Measurements from ENCODE around the gene ENO2. TPM values are rescaled to one million over a fixed set of nuclear protein-coding genes. Genes with fewer than 3 reads are reported as not detected.
A peak's percentile ranks its signal among the peaks of the same experiment; 100 is the strongest.
"Not testable (repeated sequence)": the region's sequence is repeated elsewhere in the genome, so short reads cannot be mapped to it uniquely, and the experiment has no call there.

The ENO2 gene
- total RNA-seq (4.3 TPM), polyA plus RNA-seq (ENCODE audit: insufficient read depth in 1 of 8, insufficient read length in 8 of 8, low replicate concordance in 1 of 8) (10 to 100 TPM in 1 of 8 donors, 1 to 10 TPM in 7; 6.4 to 10.2 (median 7.5) TPM)
- long read RNA-seq, donor 1, result 0 reads
- long read RNA-seq, donor 2, result 0 reads
- long read RNA-seq, donor 3, partial matches to known transcripts, result 0 of 2 reads
- long read RNA-seq, donor 3, other reads (novel, unspliced or antisense), result 0 of 2 reads
- long read RNA-seq, donor 4, partial matches to known transcripts, result 0 of 1 reads
- long read RNA-seq, donor 4, other reads (novel, unspliced or antisense), result 0 of 1 reads
- long read RNA-seq, donor 5, partial matches to known transcripts, result 0 of 2 reads
- long read RNA-seq, donor 5, other reads (novel, unspliced or antisense), result 0 of 2 reads
- long read RNA-seq, donor 6, result 0 reads
- long read RNA-seq, donor 7, partial matches to known transcripts, result 0 of 1 reads
- long read RNA-seq, donor 7, other reads (novel, unspliced or antisense), result 0 of 1 reads
- long read RNA-seq, donor 8, partial matches to known transcripts, result 0 of 3 reads
- long read RNA-seq, donor 8, other reads (novel, unspliced or antisense), result 0 of 3 reads
- long read RNA-seq, donor 9, partial matches to known transcripts, result 0 of 1 reads
- long read RNA-seq, donor 9, other reads (novel, unspliced or antisense), result 0 of 1 reads
- long read RNA-seq, donor 10, result 0 reads
- long read RNA-seq, donor 11, partial matches to known transcripts, result 0 of 2 reads
- long read RNA-seq, donor 11, other reads (novel, unspliced or antisense), result 0 of 2 reads

GRCh38 chr12:6914246-6914946 lies at the start of gene ENO2:
Gene ENO2, plus strand, starts transcription at chr12:6914580. Its CDS starts 1,253 bp downstream, at chr12:6915833.
- peak within 1 kb of the TSS; percentile 43 for H3K4me3 ChIP-seq (ENCODE audit: low read length)
- no peaks in the 10 kb centered on the region for H3K36me3 ChIP-seq (ENCODE audit: control insufficient read depth, insufficient read depth, low read length)
- no peaks in the 10 kb centered on the region for H3K9me3 ChIP-seq (replicated peaks; ENCODE audit: control insufficient read depth, low read depth, low read length)
- DNase-seq, result peak; percentile 83
- under 1% methylated on average over 63 of the region's 68 CpGs for WGBS (ENCODE audit: insufficient coverage)
- peaks cover 36% of the 10 kb centered on the region for H3K27me3 ChIP-seq (ENCODE audit: control insufficient read depth, insufficient read depth, low read length)
- H3K27ac ChIP-seq (ENCODE audit: low read length), result no peak within 1 kb of the TSS
- peaks cover 13% of the 10 kb centered on the region for H3K4me1 ChIP-seq (ENCODE audit: control insufficient read depth, insufficient read depth, low read length)

GRCh38 chr12:6865307-6865706 lies 49.1 kb upstream of the ENO2 start:
- DNase-seq; H3K27me3 ChIP-seq (ENCODE audit: control insufficient read depth, insufficient read depth, low read length); H3K9me3 ChIP-seq (replicated peaks; ENCODE audit: control insufficient read depth, low read depth, low read length); H3K27ac ChIP-seq (ENCODE audit: low read length); H3K4me3 ChIP-seq (ENCODE audit: low read length): not testable (repeated sequence)
- WGBS (ENCODE audit: insufficient coverage), result no CpG with 5 or more reads among the region's 5 CpGs
- H3K36me3 ChIP-seq (ENCODE audit: control insufficient read depth, insufficient read depth, low read length), result peaks cover 75% of the 10 kb centered on the region
- H3K4me1 ChIP-seq (ENCODE audit: control insufficient read depth, insufficient read depth, low read length), result peaks cover 30% of the 10 kb centered on the region

GRCh38 chr12:6866163-6866919 lies 48.0 kb upstream of the ENO2 start:
- WGBS (ENCODE audit: insufficient coverage), result 88% methylated on average over 4 of the region's 19 CpGs
- peak; percentile 39 for DNase-seq
- no peaks in the 10 kb centered on the region for H3K27me3 ChIP-seq (ENCODE audit: control insufficient read depth, insufficient read depth, low read length)
- peaks cover 75% of the 10 kb centered on the region for H3K36me3 ChIP-seq (ENCODE audit: control insufficient read depth, insufficient read depth, low read length)
- H3K27ac ChIP-seq (ENCODE audit: low read length), result peak overlapping the region; percentile 84
- no peaks in the 10 kb centered on the region for H3K9me3 ChIP-seq (replicated peaks; ENCODE audit: control insufficient read depth, low read depth, low read length)
- H3K4me1 ChIP-seq (ENCODE audit: control insufficient read depth, insufficient read depth, low read length), result peaks cover 36% of the 10 kb centered on the region
- peak overlapping the region; percentile 85 for H3K4me3 ChIP-seq (ENCODE audit: low read length)

- peak overlapping the region; percentile 85 for H3K4me3 ChIP-seq (ENCODE audit: low read length)
- peaks cover 73% of the 10 kb centered on the region for H3K36me3 ChIP-seq (ENCODE audit: control insufficient read depth, insufficient read depth, low read length)
- H3K27me3 ChIP-seq (ENCODE audit: control insufficient read depth, insufficient read depth, low read length), result no peaks in the 10 kb centered on the region
- H3K27ac ChIP-seq (ENCODE audit: low read length), result peak overlapping the region; percentile 84
- H3K9me3 ChIP-seq (replicated peaks; ENCODE audit: control insufficient read depth, low read depth, low read length), result no peaks in the 10 kb centered on the region
- DNase-seq, result no peak
- peaks cover 42% of the 10 kb centered on the region for H3K4me1 ChIP-seq (ENCODE audit: control insufficient read depth, insufficient read depth, low read length)
- WGBS (ENCODE audit: insufficient coverage), result 3% methylated on average over 33 of the region's 33 CpGs
Observed at GRCh38 chr12:6866920-6867412, 47.4 kb upstream of the ENO2 start.

- H3K9me3 ChIP-seq (replicated peaks; ENCODE audit: control insufficient read depth, low read depth, low read length), result no peaks in the 10 kb centered on the region
- peak within 1 kb of the TSS; percentile 85 for H3K4me3 ChIP-seq (ENCODE audit: low read length)
- peak within 1 kb of the TSS; percentile 93 for H3K27ac ChIP-seq (ENCODE audit: low read length)
- peak; percentile 91 for DNase-seq
- WGBS (ENCODE audit: insufficient coverage), result under 1% methylated on average over 83 of the region's 86 CpGs
- peaks cover 68% of the 10 kb centered on the region for H3K36me3 ChIP-seq (ENCODE audit: control insufficient read depth, insufficient read depth, low read length)
- peaks cover 47% of the 10 kb centered on the region for H3K4me1 ChIP-seq (ENCODE audit: control insufficient read depth, insufficient read depth, low read length)
- no peaks in the 10 kb centered on the region for H3K27me3 ChIP-seq (ENCODE audit: control insufficient read depth, insufficient read depth, low read length)
Observed at GRCh38 chr12:6867413-6868210, 46.8 kb upstream of the ENO2 start, which contains the start of gene TPI1. Gene TPI1, plus strand, starts transcription at chr12:6867531. Its CDS starts 36 bp downstream, at chr12:6867567.

GRCh38 chr12:6868211-6869048 lies 46.0 kb upstream of the ENO2 start:
- peaks cover 50% of the 10 kb centered on the region for H3K4me1 ChIP-seq (ENCODE audit: control insufficient read depth, insufficient read depth, low read length)
- H3K36me3 ChIP-seq (ENCODE audit: control insufficient read depth, insufficient read depth, low read length), result peaks cover 61% of the 10 kb centered on the region
- no peaks in the 10 kb centered on the region for H3K9me3 ChIP-seq (replicated peaks; ENCODE audit: control insufficient read depth, low read depth, low read length)
- WGBS (ENCODE audit: insufficient coverage), result 0% methylated on average over 7 of the region's 22 CpGs
- peak overlapping the region; percentile 85 for H3K4me3 ChIP-seq (ENCODE audit: low read length)
- peak; percentile 70 for DNase-seq
- H3K27ac ChIP-seq (ENCODE audit: low read length), result peak overlapping the region; percentile 93
- no peaks in the 10 kb centered on the region for H3K27me3 ChIP-seq (ENCODE audit: control insufficient read depth, insufficient read depth, low read length)

- H3K9me3 ChIP-seq (replicated peaks; ENCODE audit: control insufficient read depth, low read depth, low read length), result no peaks in the 10 kb centered on the region
- H3K36me3 ChIP-seq (ENCODE audit: control insufficient read depth, insufficient read depth, low read length), result peaks cover 52% of the 10 kb centered on the region
- 30% methylated on average over 12 of the region's 12 CpGs for WGBS (ENCODE audit: insufficient coverage)
- peak; percentile 88 for DNase-seq
- H3K27ac ChIP-seq (ENCODE audit: low read length), result peak overlapping the region; percentile 93
- no peaks in the 10 kb centered on the region for H3K27me3 ChIP-seq (ENCODE audit: control insufficient read depth, insufficient read depth, low read length)
- H3K4me3 ChIP-seq (ENCODE audit: low read length), result peak overlapping the region; percentile 85
- H3K4me1 ChIP-seq (ENCODE audit: control insufficient read depth, insufficient read depth, low read length), result peaks cover 57% of the 10 kb centered on the region
Observed at GRCh38 chr12:6869049-6870021, 45.0 kb upstream of the ENO2 start.
